Limb (tissue), 2 donors: ENCODE data around the gene AKR1D1.
"Not testable (repeated sequence)": the region's sequence is repeated elsewhere in the genome, so short reads cannot be mapped to it uniquely, and the experiment has no call there.

ENCODE experiments used
- DNase-seq, 2 donors: peaks; one replicate each; pipeline ENCODE4 v3.0.0-alpha.2; 2016; ENCODE audit errors: extremely low spot score in 2 of 2

The AKR1D1 gene

DNA sequence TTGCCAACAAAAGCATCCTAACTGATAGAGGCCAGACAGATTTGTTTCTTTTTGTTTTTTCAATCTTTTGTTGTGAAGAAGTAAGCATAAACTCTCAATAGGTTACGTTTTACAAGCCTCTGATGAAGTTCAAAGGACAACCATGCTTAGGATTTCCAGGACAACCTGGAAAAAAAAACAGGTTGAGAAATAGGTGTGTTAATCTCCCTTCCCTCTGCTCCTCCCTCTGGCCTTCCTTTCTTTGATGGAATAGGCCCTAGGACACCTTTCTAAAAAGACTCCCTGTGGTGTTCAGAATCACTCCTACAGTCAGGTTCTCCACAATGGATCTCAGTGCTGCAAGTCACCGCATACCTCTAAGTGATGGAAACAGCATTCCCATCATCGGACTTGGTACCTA, at the start of gene AKR1D1:
TSS of gene AKR1D1 (plus strand) at position 264 of the 400 bp plus-strand sequence. CDS start at position 324, 60 bp downstream.
- DNase-seq: no peak

DNA sequence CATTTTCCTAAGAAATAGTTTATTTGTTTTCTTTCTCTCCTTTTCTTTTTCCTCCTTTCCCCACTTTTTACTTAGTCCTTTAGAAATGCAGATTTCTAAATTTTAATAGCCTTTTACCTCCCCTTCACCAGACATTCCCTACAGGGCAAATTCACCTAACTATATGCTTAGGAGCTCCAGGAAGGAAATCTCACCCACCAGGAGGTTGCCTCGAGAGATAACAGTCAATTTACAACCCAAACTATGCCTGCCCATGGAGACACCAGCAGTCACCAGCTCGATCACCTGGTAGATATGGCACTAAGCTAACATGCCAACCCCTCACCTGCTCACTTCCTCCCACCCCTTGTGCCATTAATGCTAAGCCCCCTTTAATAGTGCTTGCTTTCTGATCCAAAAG, 49.2 kb upstream of the AKR1D1 start:
- DNase-seq: no peak

GRCh38 chr7:138029126-138029525, 47.1 kb upstream of the AKR1D1 start:
- DNase-seq: no peak

- DNase-seq: no peak
Observed at GRCh38 chr7:138029941-138030340, 46.3 kb upstream of the AKR1D1 start.

DNA sequence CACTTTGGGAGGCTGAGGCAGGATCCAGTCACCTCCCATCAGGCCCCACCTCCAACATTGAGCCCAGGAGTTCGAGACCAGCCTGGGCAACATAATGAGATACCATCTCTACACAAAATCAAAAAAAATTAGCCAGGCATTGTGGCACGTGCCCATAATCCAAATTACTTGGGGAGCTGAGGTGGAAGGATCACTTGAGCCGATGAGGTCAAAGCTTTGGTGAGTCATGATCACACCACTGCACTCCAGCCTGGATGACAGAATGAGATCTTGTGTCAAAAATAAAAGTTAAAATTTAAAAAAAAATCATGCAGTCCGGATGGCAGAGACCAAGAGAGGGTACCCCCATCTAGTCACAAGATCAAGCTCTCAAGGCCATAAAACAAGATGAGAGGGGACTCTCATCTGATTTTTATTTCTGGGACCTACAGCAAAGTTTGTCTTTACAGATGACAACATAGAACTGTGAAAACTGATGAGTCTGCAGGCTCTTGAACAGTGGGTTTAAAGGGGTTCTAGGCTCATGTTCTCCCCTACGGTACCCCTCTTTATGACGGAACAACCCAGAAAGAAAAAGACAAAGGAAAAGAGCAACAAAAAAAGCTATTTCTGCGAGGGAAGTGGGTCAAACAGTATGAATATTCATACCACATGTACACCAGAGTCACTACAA, 45.4 kb upstream of the AKR1D1 start:
- no peak for DNase-seq

DNA sequence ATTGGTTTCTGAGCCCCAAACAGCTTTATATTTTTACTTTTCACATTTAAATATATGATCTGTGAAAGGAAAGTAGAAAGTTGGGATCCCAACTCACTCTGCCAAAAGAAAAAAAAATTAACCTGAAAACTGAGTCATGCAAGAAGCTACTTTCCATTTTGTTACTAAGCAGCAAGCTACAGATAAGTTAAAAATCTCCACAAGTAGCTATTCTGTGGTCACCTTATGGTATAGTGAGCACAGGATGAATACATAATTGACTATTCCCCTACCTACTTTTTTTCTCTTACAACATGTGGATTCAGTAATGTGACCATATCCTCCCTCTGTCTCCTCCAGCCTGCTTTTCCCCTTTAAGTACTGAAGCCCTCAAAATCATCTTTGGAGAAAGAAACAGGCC, 44.1 kb upstream of the AKR1D1 start:
- no peak for DNase-seq

GRCh38 chr7:138032770-138033169, 43.5 kb upstream of the AKR1D1 start:
- no peak for DNase-seq

GRCh38 chr7:138033241-138033640, 43.0 kb upstream of the AKR1D1 start:
- DNase-seq: no peak

DNA sequence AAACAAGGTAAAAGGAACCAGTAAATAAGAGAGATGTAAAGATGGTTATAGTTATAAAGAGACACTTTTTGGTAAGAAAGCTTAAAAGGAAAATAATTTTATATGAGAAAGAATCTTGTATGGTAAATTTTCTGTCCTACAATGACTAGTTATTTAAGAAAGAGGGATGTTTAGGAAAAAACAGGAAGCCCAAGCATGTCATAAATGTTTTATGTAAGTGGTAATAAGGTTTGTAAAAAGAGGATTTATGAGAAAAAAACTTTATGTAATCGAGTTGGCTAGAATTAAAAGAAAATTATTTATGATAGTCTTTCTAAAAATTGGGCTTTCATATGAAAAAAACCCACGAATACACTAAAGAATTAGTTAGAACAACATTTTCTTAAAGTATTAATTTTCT, 40.1 kb upstream of the AKR1D1 start:
- DNase-seq: no peak

DNA sequence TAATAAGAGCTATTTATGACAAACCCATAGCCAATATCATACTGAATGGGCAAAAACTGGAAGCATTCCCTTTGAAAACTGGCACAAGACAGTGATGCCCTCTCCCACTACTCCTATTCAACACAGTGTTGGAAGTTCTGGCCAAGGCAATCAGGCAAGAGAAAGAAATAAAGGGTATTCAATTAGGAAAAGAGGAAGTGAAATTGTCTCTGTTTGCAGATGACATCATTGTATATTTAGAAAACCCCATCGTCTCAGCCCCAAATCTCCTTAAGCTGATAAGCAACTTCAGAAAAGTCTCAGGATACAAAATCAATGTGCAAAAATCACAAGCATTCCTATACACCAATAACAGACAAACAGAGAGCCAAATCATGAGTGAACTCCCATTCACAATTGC, 36.2 kb upstream of the AKR1D1 start:
- DNase-seq: not testable (repeated sequence)

DNA sequence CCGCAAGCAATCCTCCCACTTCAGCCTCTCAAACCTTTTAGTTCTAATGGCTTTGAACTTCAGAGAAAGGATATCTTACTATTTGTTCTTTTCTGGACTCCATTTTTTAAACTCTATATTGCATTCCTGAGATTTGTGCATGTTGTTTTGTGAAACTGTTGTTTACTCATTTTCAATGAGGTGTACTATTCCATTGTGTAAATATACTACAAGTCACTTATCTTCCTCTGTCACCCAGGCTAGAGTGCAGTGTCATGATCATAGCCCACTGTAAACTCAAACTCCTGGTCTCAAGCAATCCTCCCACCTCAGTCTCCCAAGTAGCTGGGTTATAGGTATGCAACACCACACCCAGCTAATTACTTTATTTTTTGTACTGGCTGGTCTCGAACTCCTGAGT, 31.4 kb upstream of the AKR1D1 start:
- no peak for DNase-seq

DNA sequence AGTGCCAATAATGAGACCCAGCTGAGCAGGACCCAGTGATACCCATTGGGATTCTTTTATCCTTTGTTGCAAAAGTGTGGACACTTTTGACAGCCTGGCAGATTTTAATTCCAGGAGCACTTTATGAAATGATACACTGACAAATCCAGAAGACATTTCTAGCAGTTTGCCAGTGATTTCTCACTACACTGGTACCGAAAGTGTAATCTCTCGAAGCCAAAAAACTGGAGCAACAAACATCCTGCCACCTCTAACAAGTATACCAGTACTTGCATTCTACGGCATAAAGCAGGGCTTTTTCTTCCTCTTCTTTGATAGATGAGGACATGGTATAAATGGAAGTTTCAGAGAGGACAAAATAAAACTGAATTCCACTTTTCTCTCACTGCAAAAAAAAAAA, 28.4 kb upstream of the AKR1D1 start:
- no peak for DNase-seq

DNA sequence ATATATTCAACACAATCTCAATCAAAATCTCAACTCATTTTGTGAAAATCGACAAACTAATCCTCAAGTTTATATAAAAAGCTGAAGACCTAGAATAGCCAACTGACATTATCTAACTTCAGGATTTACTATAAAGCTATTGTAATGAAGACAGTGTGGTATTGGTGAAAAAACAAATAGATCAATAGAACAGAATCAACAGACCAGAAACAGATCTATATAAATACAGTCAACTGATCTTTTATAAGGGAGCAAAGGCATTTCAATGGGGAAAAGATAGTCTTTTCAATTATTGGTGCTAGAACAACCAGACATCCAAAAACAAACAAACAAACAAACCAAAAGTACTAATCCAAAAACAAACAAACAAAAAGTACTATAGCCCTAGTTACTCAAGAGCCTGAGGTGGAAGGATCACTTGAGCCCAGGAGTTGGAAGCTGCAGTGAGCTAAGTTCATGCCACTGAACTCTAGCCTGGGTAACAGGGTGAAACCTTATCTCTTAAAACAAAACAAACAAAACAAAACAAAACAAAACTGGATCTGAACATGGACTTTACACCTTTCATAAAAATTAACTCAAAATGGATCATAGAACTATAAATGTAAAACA, 26.6 kb upstream of the AKR1D1 start:
- DNase-seq: no peak

DNA sequence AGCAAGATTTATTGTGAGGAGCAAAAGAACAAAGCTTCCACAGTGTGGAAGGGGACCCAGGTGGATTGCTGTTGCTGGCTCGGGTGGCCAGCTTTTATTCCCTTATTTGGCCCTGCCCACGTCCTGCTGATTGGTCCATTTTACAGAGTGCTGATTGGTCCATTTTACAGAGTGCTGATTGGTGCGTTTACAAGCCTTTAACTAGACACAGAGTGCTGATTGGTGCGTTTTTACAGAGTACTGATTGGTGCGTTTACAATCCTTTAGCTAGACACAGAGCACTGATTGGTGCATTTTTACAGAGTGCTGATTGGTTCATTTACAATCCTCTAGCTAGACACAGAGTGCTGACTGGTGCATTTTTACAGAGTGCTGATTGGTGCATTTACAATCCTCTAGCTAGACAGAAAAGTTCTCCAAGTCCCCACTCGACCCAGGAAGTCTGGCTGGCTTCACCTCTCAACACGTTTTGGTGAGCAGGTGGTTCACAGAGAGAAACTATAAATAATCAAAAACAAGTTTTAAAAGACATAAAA, 24.5 kb upstream of the AKR1D1 start:
- not testable (repeated sequence) for DNase-seq

DNA sequence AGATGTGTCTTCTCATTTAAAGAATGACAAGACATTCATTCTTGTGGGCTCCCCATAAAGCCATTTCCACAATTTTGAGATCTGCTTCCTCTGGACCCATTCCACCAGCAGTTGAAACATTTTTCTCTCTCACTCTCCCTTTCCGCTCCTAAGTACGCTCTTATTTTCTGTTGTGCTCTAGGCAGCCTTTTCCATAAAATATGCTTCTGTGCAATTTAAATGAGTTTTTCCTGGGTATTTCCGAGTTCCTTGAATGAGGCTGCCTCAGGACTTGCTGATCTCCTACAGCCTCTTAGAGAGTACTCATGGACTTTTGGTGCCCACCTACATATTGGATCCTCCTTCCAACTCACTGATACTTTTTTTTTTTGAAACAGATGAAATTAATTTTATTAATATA, 23.6 kb upstream of the AKR1D1 start:
- no peak for DNase-seq

GRCh38 chr7:138055698-138056097, 20.6 kb upstream of the AKR1D1 start:
- not testable (repeated sequence) for DNase-seq

DNA sequence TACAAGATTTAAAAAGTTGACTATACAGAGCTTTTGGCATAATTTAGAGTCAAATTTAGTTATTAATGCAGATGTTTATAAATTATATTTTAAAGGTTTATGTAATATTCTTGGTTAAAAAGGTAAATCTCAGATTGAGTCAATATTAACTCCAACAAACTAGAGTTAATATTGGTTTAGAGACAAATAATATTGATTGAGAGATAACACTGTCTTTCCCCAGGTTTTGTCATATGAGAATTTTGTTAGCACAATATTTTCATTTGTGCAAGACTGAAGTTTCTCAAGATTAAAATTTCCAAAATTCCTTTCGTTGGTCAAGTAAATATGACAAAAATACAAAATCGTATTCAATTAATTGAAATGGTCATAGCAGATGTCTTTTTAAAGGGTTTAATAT, 12.9 kb upstream of the AKR1D1 start:
- DNase-seq: no peak

DNA sequence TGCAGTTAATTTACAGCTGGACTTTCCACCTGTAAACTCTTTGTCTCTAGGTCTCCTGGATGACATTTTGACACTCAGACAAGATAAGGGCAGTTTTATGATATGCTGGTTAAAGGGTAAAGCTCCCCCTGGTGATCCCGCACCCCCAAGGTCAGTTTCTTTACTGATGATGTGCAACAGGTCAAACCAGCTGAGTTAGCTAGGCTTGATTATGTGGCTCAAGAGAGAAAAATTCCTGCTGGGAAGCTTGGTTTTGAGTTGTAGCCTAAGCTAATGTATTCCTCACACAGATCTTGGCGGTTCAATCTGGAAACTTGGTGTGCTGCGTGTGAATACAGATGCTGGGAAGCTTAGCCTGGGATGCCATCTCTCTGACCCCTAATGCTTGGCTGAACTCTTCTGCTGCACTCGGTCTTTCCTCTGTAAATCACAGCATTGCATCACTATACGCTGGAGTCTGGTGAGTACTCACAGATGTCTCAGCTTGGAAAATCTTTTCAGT, 11.4 kb upstream of the AKR1D1 start:
- DNase-seq: peak in 1 of 2 donors; percentile 21

- no peak for DNase-seq
Observed at GRCh38 chr7:138065827-138066226, 10.4 kb upstream of the AKR1D1 start.

GRCh38 chr7:138066954-138067394, 9.3 kb upstream of the AKR1D1 start:
- DNase-seq: no peak

DNA sequence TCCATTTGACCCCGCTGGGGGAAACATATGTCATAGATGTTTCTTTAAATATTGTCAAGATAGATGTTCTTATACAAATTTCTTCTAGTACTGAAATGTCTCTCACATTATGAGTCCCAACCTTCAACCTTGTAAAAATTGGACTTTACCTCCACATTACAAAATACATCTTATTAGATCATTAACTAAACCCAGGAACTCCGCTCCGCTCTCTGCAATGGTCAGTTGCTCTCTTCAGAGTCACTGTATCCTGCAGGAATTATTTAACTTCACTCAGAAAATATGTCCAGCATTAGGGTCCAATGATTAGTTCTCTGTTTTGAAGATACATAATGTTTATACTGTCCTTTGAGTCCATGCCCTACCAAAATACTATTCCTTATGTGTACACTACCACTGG, 8.5 kb upstream of the AKR1D1 start:
- DNase-seq: no peak

DNA sequence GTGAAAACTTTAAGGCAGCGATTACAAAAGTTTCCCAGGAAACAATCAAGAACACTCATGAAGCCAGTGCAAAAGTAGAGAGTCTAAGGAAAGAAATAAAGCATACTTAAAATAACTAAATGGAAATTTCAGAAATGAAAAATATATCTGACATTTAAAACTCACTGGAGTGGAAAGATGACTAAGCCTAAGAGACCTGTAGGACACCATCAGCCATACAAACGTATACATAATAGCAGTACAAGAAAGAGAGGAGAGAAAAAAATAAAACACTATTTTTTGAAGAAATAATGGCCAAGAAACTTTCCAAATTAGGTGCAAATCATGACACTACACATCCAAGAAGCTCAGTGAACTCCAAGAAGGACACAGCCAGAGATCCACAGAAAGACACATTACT, 5.4 kb upstream of the AKR1D1 start:
- no peak for DNase-seq

DNA sequence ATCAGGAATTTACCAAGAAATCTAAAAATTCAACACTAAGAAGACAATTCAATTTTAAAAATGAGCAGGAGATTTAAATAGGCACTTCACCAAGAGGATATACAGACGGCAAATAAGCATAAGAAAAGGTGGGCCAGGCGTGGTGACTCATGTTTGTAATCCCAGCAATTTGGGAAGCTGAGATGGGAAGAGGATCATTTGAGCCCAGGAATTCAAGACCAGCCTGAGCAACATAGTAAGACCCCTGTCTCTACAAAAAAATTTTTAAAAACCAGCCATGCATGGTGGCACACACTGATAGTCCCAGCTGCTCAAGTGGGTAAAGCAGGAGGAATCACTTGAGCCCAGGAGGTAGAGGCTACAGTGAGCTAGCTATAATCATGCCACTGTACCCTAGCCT, 3.5 kb upstream of the AKR1D1 start:
- no peak for DNase-seq
